Heart right ventricle (tissue), 16 donors: Measurements from ENCODE around the gene TEKT3. TPM values are rescaled to one million over a fixed set of nuclear protein-coding genes. Genes with fewer than 3 reads are reported as not detected.

Source experiments
- ATAC-seq, 8 donors: fragments of 200-7000 bp; cut with Tn5 transposase; one replicate each; pipeline ENCODE4 v1.9.1; 2020; ENCODE audit warnings: mild to moderate bottlenecking in 8 of 8, moderate library complexity in 8 of 8, moderate number of reproducible peaks in 1 of 8
- DNase-seq, 2 donors: peaks; one replicate each; pipeline ENCODE4 v3.0.0-alpha.2; 2020
- H3K27ac ChIP-seq, 10 donors: fragments of 200-600 bp; sonication (generic) in 2 of 10; one replicate each; pipeline versions ENCODE4 v1.5.0 to v1.8.0; 2020 to 2022; ENCODE audit warnings: mild to moderate bottlenecking in 3 of 10
- H3K27me3 ChIP-seq, 7 donors: fragments of 200-600 bp; one replicate each; pipeline ENCODE4 v1.8.0; 2021 to 2022; ENCODE audit warnings: mild to moderate bottlenecking in 2 of 7
- H3K36me3 ChIP-seq, 9 donors: fragments of 200-600 bp; sonication (generic) in 1 of 9; one replicate each; pipeline versions ENCODE4 v1.5.0 to v1.8.0; 2020 to 2022; ENCODE audit warnings: mild to moderate bottlenecking in 2 of 9
- H3K4me1 ChIP-seq, 9 donors: fragments of 200-600 bp; sonication (generic) in 1 of 9; one replicate each; pipeline versions ENCODE4 v1.5.0 to v1.8.0; 2020 to 2022; ENCODE audit warnings: mild to moderate bottlenecking in 4 of 9
- H3K4me3 ChIP-seq, 10 donors: fragments of 200-600 bp; sonication (generic) in 2 of 10; one replicate each; pipeline versions ENCODE4 v1.5.0 to v1.8.0; 2020 to 2022; ENCODE audit warnings: mild to moderate bottlenecking in 7 of 10, moderate library complexity in 2 of 10
- H3K9me3 ChIP-seq, 11 donors: fragments of 200-600 bp in 10 of 11; sonication (generic) in 2 of 11; one replicate each; pipeline versions ENCODE4 v1.5.0 to v1.8.0; 2013 to 2022; ENCODE audit warnings: mild to moderate bottlenecking in 2 of 11, control low read depth in 1 of 11, moderate library complexity in 1 of 11
- CTCF ChIP-seq, 9 donors: fragments of 200-600 bp; sonication (generic) in 2 of 9; IDR thresholded peaks; one replicate each; pipeline versions ENCODE4 v1.5.0 to v1.8.0; 2021 to 2022; ENCODE audit warnings: antibody characterized with exemption in 9 of 9, mild to moderate bottlenecking in 5 of 9, moderate library complexity in 1 of 9
- WGBS, 2 donors: extraction: QIAGEN DNeasy Blood & Tissue Kit; methylation state at CpG; one replicate each; pipeline ENCODE4 v1.1.7; 2013; ENCODE audit warnings: inconsistent platforms in 1 of 2; 5-methylcytosine and 5-hydroxymethylcytosine counted together
- intact Hi-C, 10 donors: fragments of 100-400 bp; cut with DNase I; formaldehyde crosslinking; loops; one replicate each; pipeline versions ENCODE4 v1.11.1 to v1.14.2; 2022
- polyA plus RNA-seq, 2 donors: library from polyadenylated mRNA; stranded (reverse); fragments of 200-250 nt; gene quantifications; one replicate each; pipeline ENCODE4 v1.2.3, GENCODE V29; 2013
- total RNA-seq, 10 donors: library from RNA; stranded (reverse); fragmentation: NEBNext Ultra II Directional in 3 of 10; extraction: Animal tissue kit (Norgen Biotek cat#: 25700) in 3 of 10; gene quantifications; one replicate each; pipeline versions ENCODE4 v1.2.1 to v1.2.4, GENCODE V29; 2021 to 2023
- donor health status: Arrhythmogenic right ventricular cardiomyopathy.
- donor health status: ischemic (EF 13 %, LVEDD 7.1; RV severe dilation, severe dysfunction).
- donor health status: healthy with polysubstance abuse.
- donor health status: DM: no; HTN: yes; CAD: no.
- donor health status: DM: no; HTN: no; CAD: no.
- donor health status: ischemic (EF 25% LVEDD 6.9; RV normal size, moderate dysfunction).
- donor health status: ischemic (EF 25% LVEDD 5.7; RV mildly dilated, moderate dysfunction).
- donor health status: healthy.
- donor health status: DM: yes; HTN: yes; CAD: no.
- donor health status: Ischemic cardiomyopathy.
- donor health status: ischemic (EF 35%, LVEDD 5.7; RV mildly dilated, moderate dysfunction).
- donor health status: nonischemic (EF 11% LVEDD 7.7; RV severe dilation, severe dysfunction).
- donor health status: DM: yes; HTN: yes; CAD: no.
- donor health status: PGD.
- donor health status: ischemic (EF 29% LVEDD 5.4; RV normal size, mild dysfunction).
- donor health status: nonischemic (EF 23%, LVEDD 6.1; RV moderate dilation, normal function).

The TEKT3 gene
- total and polyA plus RNA-seq, 12 donors, result 0.14 to 1.1 (median 0.68) TPM; not detected in 3

DNA sequence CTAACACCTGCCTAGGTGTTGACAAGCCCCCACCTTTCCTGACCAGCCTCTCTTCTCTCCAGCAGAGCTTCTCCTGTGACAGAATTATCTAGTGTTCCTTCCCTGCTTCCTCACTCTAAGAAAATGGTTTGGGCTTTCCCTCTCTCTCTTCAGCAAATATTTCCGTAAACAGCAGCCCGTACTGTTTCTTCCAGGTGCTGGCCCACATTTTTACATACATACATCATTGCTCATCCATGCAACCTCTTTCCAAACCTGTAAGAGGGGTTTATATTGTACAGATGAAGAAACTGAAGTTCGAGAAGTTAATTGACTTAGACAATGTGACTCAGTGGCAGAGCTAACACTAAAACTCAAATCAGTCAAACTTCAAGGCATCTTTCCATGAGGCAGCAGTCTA is 569 bp upstream of the TEKT3 start:
- Histone ChIP-seq H3K4me1 (peaks cover 0 to 13% (median 10%) of the 10 kb centered on the region in 9 donors), H3K27me3 (peaks cover 0 to 58% (median 11%) of the 10 kb centered on the region in 7 donors), H3K9me3 (peaks cover 0 to 5% (median 0%) of the 10 kb centered on the region in 11 donors), H3K27ac (no peak overlapping the region), H3K36me3 (no peaks in the 10 kb centered on the region), H3K4me3 (peak overlapping the region; percentile 29 to 68 (median 58))
- intact Hi-C loops, result loop anchor here in 6 of 10 donors (5.0 to 10.0 kb wide), 5 partner anchors 65 to 163 kb away; partner anchors contain the start of gene PMP22 (in 1 of the 6)
- DNase-seq (no peak), ATAC-seq (no peak)
- 79 to 90% methylated on average over 3 of the region's 3 CpGs for WGBS, 2 donors
- TF ChIP-seq CTCF (IDR thresholded peaks at IDR 0.05), result no peak

GRCh38 chr17:15340966-15341365 is 431 bp downstream of the TEKT3 start:
- TF ChIP-seq CTCF (IDR thresholded peaks at IDR 0.05), result no peak
- ATAC-seq, result peak in 6 of 8 donors; percentile 11 to 62 (median 51)
- 3 to 12% methylated on average over 19 of the region's 19 CpGs for WGBS, 2 donors

GRCh38 chr17:15335446-15335845 is 6.0 kb downstream of the TEKT3 start:
- ATAC-seq (no peak), DNase-seq (no peak)
- Histone ChIP-seq H3K4me3 (no peak overlapping the region), H3K27me3 (peaks cover 0 to 11% (median 0%) of the 10 kb centered on the region in 7 donors), H3K4me1 (no peaks in the 10 kb centered on the region), H3K9me3 (peaks cover 0 to 19% (median 6%) of the 10 kb centered on the region in 11 donors), H3K27ac (no peak overlapping the region), H3K36me3 (no peaks in the 10 kb centered on the region)
- WGBS, 2 donors, result 72% methylated on average over 1 of the region's 1 CpG
- TF ChIP-seq CTCF (IDR thresholded peaks at IDR 0.05), result no peak
- intact Hi-C loops, result loop anchor here in 1 of 10 donors (5.0 kb wide), 1 partner anchor 68 kb away; the partner anchor contains the start of gene PMP22

More at GRCh38 chr17:15340966-15341365, 431 bp downstream of the TEKT3 start:
- H3K27me3 ChIP-seq, result peaks cover 0 to 58% (median 11%) of the 10 kb centered on the region in 7 donors
- no peak for DNase-seq
- intact Hi-C loops, result loop anchor here in 6 of 10 donors (5.0 to 10.0 kb wide), 5 partner anchors 64 to 164 kb away; partner anchors contain the start of gene PMP22 (in 1 of the 6)
- H3K4me3 ChIP-seq, result peak overlapping the region; percentile 29 to 68 (median 58)
- no peak overlapping the region for H3K27ac ChIP-seq
- peaks cover 0 to 13% (median 10%) of the 10 kb centered on the region in 9 donors for H3K4me1 ChIP-seq
- no peaks in the 10 kb centered on the region for H3K36me3 ChIP-seq
- peaks cover 0 to 5% (median 0%) of the 10 kb centered on the region in 11 donors for H3K9me3 ChIP-seq

GRCh38 chr17:15334266-15334665 is 7.1 kb downstream of the TEKT3 start:
- no peak for ATAC-seq
- peaks cover 0 to 19% (median 6%) of the 10 kb centered on the region in 11 donors for H3K9me3 ChIP-seq
- 89 to 92% methylated on average over 3 of the region's 3 CpGs for WGBS, 2 donors

More at GRCh38 chr17:15334266-15334665, 7.1 kb downstream of the TEKT3 start:
- no peak overlapping the region for H3K4me3 ChIP-seq
- no peaks in the 10 kb centered on the region for H3K4me1 ChIP-seq
- no peaks in the 10 kb centered on the region for H3K27me3 ChIP-seq
- no peaks in the 10 kb centered on the region for H3K36me3 ChIP-seq
- no peak overlapping the region for H3K27ac ChIP-seq
- TF ChIP-seq CTCF (IDR thresholded peaks at IDR 0.05), result no peak
- DNase-seq, result no peak
- intact Hi-C loops, result no loop called here
